OCI-LY7 (cell line): ENCODE results near the gene GRM5. TPM values are rescaled to one million over a fixed set of nuclear protein-coding genes. Genes with fewer than 3 reads are reported as not detected.
"Not testable (repeated sequence)": the region's sequence is repeated elsewhere in the genome, so short reads cannot be mapped to it uniquely, and the experiment has no call there.

Source experiments
- BruUV-seq: library from RNA; stranded (reverse); fragments of 400-500 nt; replicated peaks from 2 replicates; lab custom pipeline; 2021; lab: Mats Ljungman, UMichigan
- CTCF ChIA-PET: fragments of 300-600 bp; sonication (Branson Sonifier 250); formaldehyde crosslinking; loops from one replicate; lab custom pipeline; 2022; ENCODE audit warnings: antibody characterized with exemption; ENCODE audit not compliant: unreplicated experiment; lab: Charles Lee
- POLR2A ChIA-PET: fragments of 300-600 bp; sonication (Branson Sonifier 250); formaldehyde crosslinking; loops from one replicate; lab custom pipeline; 2022; ENCODE audit warnings: antibody characterized with exemption; lab: Charles Lee
- DNase-seq: peaks from one replicate; pipeline ENCODE4 v3.0.0-alpha.2; 2015; ENCODE audit warnings: low spot score
- H2AFZ ChIP-seq: fragments of 200-600 bp; sonication (generic), shearing (Covaris generic); 2 replicates; pipeline ENCODE4 v1.6.1; 2014; ENCODE audit warnings: mild to moderate bottlenecking, antibody characterized with exemption, low read length, moderate library complexity
- H3K27ac ChIP-seq: fragments of 200-600 bp; sonication (generic); 2 replicates; pipeline ENCODE4 v1.5.1; 2014; ENCODE audit warnings: mixed run types, low read depth, mild to moderate bottlenecking, moderate library complexity, low read length, inconsistent platforms; ENCODE audit not compliant: poor library complexity, severe bottlenecking
- H3K36me3 ChIP-seq: fragments of 200-600 bp; sonication (generic); 2 replicates; pipeline ENCODE4 v1.6.1; 2014; ENCODE audit warnings: mild to moderate bottlenecking, antibody characterized with exemption, low read length, moderate library complexity, mixed read lengths; ENCODE audit not compliant: insufficient read depth
- H3K4me1 ChIP-seq: fragments of 200-600 bp; sonication (generic); 2 replicates; pipeline ENCODE4 v1.5.1; 2014; ENCODE audit warnings: mild to moderate bottlenecking, low read length; ENCODE audit not compliant: insufficient read depth, poor library complexity, severe bottlenecking
- H3K4me2 ChIP-seq: fragments of 200-600 bp; sonication (generic); 2 replicates; pipeline ENCODE4 v1.6.1; 2014; ENCODE audit warnings: mild to moderate bottlenecking, low read length
- H3K4me3 ChIP-seq: fragments of 200-600 bp; sonication (generic); 2 replicates; pipeline ENCODE4 v1.5.1; 2014; ENCODE audit warnings: mild to moderate bottlenecking, low read depth, low read length; ENCODE audit not compliant: poor library complexity, severe bottlenecking
- H3K79me2 ChIP-seq: fragments of 200-600 bp; sonication (generic); 2 replicates; pipeline ENCODE4 v1.6.1; 2016; ENCODE audit warnings: low read depth, mild to moderate bottlenecking, low read length, moderate library complexity, mixed read lengths; ENCODE audit not compliant: insufficient read depth
- H3K9me2 ChIP-seq: fragments of 200-600 bp; sonication (generic); 2 replicates; pipeline ENCODE4 v1.6.1; 2016; ENCODE audit warnings: mild to moderate bottlenecking, low read length, mixed read lengths; ENCODE audit not compliant: insufficient read depth
- H3K9me3 ChIP-seq: fragments of 200-600 bp; sonication (generic); 2 replicates; pipeline ENCODE4 v1.6.1; 2014; ENCODE audit warnings: mild to moderate bottlenecking, mixed run types, low read length, mixed read lengths
- H4K20me1 ChIP-seq: fragments of 200-600 bp; sonication (generic); 2 replicates; pipeline ENCODE4 v1.6.1; 2014; ENCODE audit warnings: mild to moderate bottlenecking, antibody characterized with exemption, low read length, moderate library complexity, mixed read lengths; ENCODE audit not compliant: insufficient read depth
- CTCF ChIP-seq: fragments of 200-600 bp; sonication (generic); conservative IDR thresholded peaks from 2 replicates; pipeline ENCODE4 v1.5.1; 2014; ENCODE audit warnings: mild to moderate bottlenecking, antibody characterized with exemption, low read length, moderate library complexity, mixed read lengths
- EZH2phosphoT487 ChIP-seq: fragments of 200-600 bp; sonication (generic); IDR thresholded peaks from 2 replicates; pipeline ENCODE4 v1.6.1; 2018; ENCODE audit warnings: low read depth, borderline replicate concordance, mild to moderate bottlenecking, mixed run types, antibody characterized with exemption, low read length, moderate library complexity, mixed read lengths
- intact Hi-C: fragments of 100-400 bp; cut with micrococcal nuclease; formaldehyde crosslinking; loops from one replicate; pipeline ENCODE4 v1.10.0; 2022; ENCODE audit not compliant: unreplicated experiment
- total RNA-seq, 2 experiments: library from RNA; depleted of rRNA in 1 of 2; stranded (reverse); fragments of >200 nt in 1 of 2; shearing (Covaris generic) in 1 of 2; gene quantifications; 2 replicates each; pipeline ENCODE4 v1.2.3, GENCODE V29; 2014 to 2022

GRM5 gene
- total RNA-seq, 2 experiments from 2014 or later, result not detected

DNA sequence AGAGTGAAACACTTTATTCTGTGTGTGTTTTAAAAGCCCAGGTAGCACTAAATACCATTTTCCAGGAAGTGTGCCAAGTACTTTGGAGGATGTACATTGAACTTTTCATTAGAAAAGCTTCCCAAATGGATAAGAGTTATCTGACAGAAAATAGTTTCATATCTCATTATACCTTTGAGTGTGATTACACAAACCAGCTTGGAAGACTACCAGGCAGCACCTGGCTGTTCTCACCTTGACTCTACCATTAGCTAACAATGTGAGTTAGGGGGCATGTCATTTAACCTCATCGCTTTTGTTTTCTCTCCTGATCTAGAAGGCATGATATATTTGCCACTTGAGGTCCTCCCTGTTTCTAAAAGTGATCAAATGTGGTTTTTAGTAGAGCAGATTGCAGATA, 50.2 kb downstream of the GRM5 start:
- intact Hi-C loops, result no loop called here
- no peak overlapping the region for H2AFZ ChIP-seq
- H3K27ac ChIP-seq, result no peak overlapping the region
- ChIA-PET POLR2A (interaction anchor here (0.7 kb wide), 1 partner anchor 652 kb away, joined by 3 read pairs; no protein-coding TSS in a partner anchor), CTCF (no interaction called here)
- no peaks in the 10 kb centered on the region for H3K9me3 ChIP-seq
- BruUV-seq, result no TSS peak
- no peak overlapping the region for H3K4me3 ChIP-seq
- no peak for TF ChIP-seq CTCF
- no peak for TF ChIP-seq EZH2phosphoT487
- H3K4me1 ChIP-seq, result no peaks in the 10 kb centered on the region
- no peak overlapping the region for H3K4me2 ChIP-seq
- H3K36me3 ChIP-seq, result no peaks in the 10 kb centered on the region
- DNase-seq, result no peak
- H3K79me2 ChIP-seq, result no peaks in the 10 kb centered on the region
- no peaks in the 10 kb centered on the region for H4K20me1 ChIP-seq
- H3K9me2 ChIP-seq, result no peaks in the 10 kb centered on the region

DNA sequence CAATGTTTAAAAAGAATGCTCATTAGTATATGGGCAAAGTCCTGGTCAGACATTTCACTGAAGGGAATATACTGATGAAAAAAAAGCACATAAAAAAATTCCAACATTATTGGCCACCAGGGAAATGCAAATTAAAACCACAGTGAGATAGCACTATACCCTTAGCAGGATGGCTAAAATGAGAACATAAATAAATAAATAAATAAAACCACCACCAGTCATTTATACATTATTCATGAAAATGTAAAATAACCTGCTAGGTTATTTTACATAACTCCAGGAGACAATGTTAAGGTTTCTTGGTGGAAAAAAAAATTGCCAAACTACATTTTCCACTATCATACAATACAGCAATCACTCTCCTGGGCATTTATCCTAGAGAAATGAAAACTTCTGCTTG, 64.9 kb downstream of the GRM5 start:
- BruUV-seq, result not testable (repeated sequence)

GRCh38 chr11:88979641-88980040, 86.1 kb downstream of the GRM5 start:
- TF ChIP-seq CTCF (no peak), EZH2phosphoT487 (no peak)
- intact Hi-C loops, result no loop called here
- Histone ChIP-seq H3K9me3 (no peaks in the 10 kb centered on the region), H3K27ac (no peak overlapping the region), H2AFZ (no peak overlapping the region), H3K4me1 (no peaks in the 10 kb centered on the region), H3K9me2 (no peaks in the 10 kb centered on the region), H3K4me2 (no peak overlapping the region), H3K79me2 (no peaks in the 10 kb centered on the region), H3K36me3 (no peaks in the 10 kb centered on the region), H4K20me1 (no peaks in the 10 kb centered on the region), H3K4me3 (no peak overlapping the region)
- no TSS peak for BruUV-seq
- ChIA-PET CTCF (no interaction called here), POLR2A (no interaction called here)
- DNase-seq, result no peak

More for the DNA sequence above, 64.9 kb downstream of the GRM5 start:
- H3K79me2 ChIP-seq, CTCF ChIA-PET, DNase-seq, H3K9me2 ChIP-seq, H3K4me1 ChIP-seq, H3K27ac ChIP-seq, H3K4me2 ChIP-seq, intact Hi-C loops, H3K9me3 ChIP-seq, H3K4me3 ChIP-seq, H2AFZ ChIP-seq, H4K20me1 ChIP-seq, H3K36me3 ChIP-seq: not testable (repeated sequence)
- POLR2A ChIA-PET, result interaction anchor here (0.7 to 1.2 kb wide), 2 partner anchors 263 to 310 kb away, joined by 3 read pairs; no protein-coding TSS in a partner anchor

- intact Hi-C loops, H3K36me3 ChIP-seq, H3K79me2 ChIP-seq, H4K20me1 ChIP-seq, H3K4me3 ChIP-seq, CTCF ChIA-PET, H3K9me3 ChIP-seq, H3K9me2 ChIP-seq, DNase-seq, H3K27ac ChIP-seq, H3K4me2 ChIP-seq, BruUV-seq, H3K4me1 ChIP-seq, H2AFZ ChIP-seq: not testable (repeated sequence)
- POLR2A ChIA-PET, result interaction anchor here (0.6 kb wide), 2 partner anchors 32 to 172 kb away, joined by 3 to 4 read pairs; no protein-coding TSS in a partner anchor
Measured at GRCh38 chr11:88978992-88979391, 86.8 kb downstream of the GRM5 start.

- H3K4me1 ChIP-seq, H4K20me1 ChIP-seq, H2AFZ ChIP-seq, intact Hi-C loops, H3K79me2 ChIP-seq, H3K4me2 ChIP-seq, H3K4me3 ChIP-seq, POLR2A ChIA-PET, H3K36me3 ChIP-seq, H3K9me2 ChIP-seq, H3K9me3 ChIP-seq, H3K27ac ChIP-seq, DNase-seq, BruUV-seq, CTCF ChIA-PET: not testable (repeated sequence)
Measured at GRCh38 chr11:88975441-88975840, 90.3 kb downstream of the GRM5 start.
